ENCODE results near the gene AHNAK2. TPM values are rescaled to one million over a fixed set of nuclear protein-coding genes. Genes with fewer than 3 reads are reported as not detected.
A peak's percentile ranks its signal among the peaks of the same experiment; 100 is the strongest.

The AHNAK2 gene
- total and polyA plus RNA-seq, 3 experiments from 2014 or later = 0.04 TPM; not detected in 2

DNA sequence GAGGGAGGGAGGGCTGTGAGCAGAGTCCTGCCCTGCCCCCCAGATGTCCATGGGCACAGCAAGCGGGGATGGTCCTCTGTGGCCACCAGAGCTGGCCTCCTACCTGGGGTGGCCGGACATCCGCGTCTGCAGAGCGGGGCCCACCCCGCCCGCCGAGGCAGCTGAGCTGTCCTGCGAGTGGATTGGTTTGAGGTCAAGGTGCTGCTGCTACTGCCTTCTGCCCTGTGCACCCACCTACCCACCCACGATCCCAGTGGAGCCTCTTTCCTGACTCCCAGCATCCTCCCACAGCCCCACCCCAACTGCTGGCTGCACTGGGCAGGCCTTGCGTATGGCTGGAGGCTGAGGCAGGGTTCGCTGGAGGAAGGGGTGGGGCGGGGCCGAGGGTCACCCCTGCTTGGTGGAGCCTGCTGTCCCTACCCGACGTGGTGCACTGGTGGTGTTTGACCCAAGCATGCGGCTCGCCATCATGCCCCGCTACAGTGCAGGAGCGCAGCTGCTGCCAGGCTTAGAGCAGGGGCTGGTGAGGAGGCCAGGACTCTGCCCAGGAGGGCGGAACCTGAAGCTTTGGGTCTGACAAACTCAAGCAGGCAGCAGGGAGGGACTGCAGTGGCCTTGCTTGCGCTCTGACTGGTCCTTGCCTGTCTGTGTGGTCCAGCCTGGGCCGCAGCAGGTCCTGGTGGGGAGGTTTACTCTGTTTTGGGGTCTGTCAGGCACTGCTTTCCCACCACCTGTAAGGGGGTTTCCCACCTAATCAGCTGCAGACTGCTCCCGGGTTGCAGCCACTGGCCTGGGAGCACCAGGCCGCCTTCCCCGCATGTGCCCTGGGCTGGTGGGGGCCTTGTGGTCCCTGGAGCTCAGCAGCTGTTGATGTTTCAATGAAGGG lies 89.4 kb downstream of the AHNAK2 start:
- H3K36me3 ChIP-seq (ENCODE audit: insufficient read depth, low read length) = no peaks in the 10 kb centered on the region
- ChIA-PET CTCF (interaction anchor here (0.6 kb wide), 1 partner anchor 120 kb away, joined by 3 read pairs; no protein-coding TSS in a partner anchor), POLR2A (no interaction called here)
- H3K4me1 ChIP-seq (ENCODE audit: insufficient read depth, low read length) = no peaks in the 10 kb centered on the region
- Mint-ChIP-seq H3K4me1 (no peaks in the 10 kb centered on the region), H3K27ac (no peak overlapping the region), H3K9me3 (peaks cover 0 to 2% (median 0%) of the 10 kb centered on the region in 5 donors), H3K27me3 (no peaks in the 10 kb centered on the region), H3K36me3 (no peaks in the 10 kb centered on the region), H3K4me3 (no peak overlapping the region)
- no peak overlapping the region for H3K27ac ChIP-seq (ENCODE audit: low read depth, low read length)
- H3K9me3 ChIP-seq (ENCODE audit: low read length) = no peaks in the 10 kb centered on the region
- H3K27me3 ChIP-seq (ENCODE audit: insufficient read depth, low read length, poor library complexity, severe bottlenecking) = no peaks in the 10 kb centered on the region
- no peak overlapping the region for H3K4me3 ChIP-seq (ENCODE audit: low read length)
- DNase-seq = peak in 1 of 5 donors; percentile 42

DNA sequence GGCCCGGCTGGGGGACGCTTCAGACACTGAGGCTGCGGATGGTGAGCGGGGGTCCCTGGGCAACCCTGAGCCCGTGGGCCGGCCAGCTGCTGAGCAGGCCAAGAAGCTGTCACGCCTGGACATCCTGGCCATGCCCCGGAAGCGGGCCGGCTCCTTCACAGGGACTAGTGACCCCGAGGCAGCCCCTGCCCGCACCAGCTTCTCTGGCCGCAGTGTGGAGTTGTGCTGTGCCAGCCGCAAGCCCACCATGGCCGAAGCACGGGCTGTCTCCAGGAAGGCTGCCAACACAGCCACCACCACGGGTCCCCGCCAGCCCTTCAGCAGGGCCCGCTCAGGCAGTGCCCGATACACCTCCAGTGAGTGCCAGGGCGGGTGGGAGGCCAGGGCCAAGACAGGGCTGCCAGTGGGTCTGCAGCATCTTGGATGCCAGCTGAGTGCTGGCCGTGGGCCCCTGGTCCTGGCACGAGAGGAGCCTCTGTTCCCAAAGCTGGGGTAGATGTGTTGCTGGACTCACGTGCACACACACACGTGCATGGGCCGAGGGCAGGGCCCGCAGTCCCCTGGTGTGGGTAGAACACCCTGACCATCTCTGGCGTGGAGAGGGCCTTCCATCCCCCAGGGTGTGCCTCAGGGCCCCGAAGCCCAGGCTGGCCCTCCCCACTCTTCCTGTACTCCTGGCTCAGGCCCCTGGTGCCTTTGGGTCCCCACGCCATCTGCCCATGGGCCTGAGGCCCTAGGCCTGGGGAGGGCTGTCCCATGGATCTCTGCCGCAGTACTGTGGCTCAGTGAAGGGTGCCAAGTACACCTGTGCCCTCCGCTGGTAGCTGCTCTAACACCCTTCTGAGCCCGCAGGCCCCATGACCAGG lies 90.3 kb downstream of the AHNAK2 start:
- no peak overlapping the region for H3K4me3 Mint-ChIP-seq
- POLR2A ChIA-PET = no interaction called here
- H3K27ac Mint-ChIP-seq = no peak overlapping the region

More for the DNA sequence above, 90.3 kb downstream of the AHNAK2 start:
- Mint-ChIP-seq H3K27me3 (no peaks in the 10 kb centered on the region), H3K9me3 (peaks cover 0 to 2% (median 0%) of the 10 kb centered on the region in 5 donors), H3K4me1 (no peaks in the 10 kb centered on the region), H3K36me3 (no peaks in the 10 kb centered on the region)
- no peak overlapping the region for H3K4me3 ChIP-seq (ENCODE audit: low read length)
- no peaks in the 10 kb centered on the region for H3K9me3 ChIP-seq (ENCODE audit: low read length)
- CTCF ChIA-PET = no interaction called here
- peak in 1 of 5 donors; percentile 43 for DNase-seq
- no peaks in the 10 kb centered on the region for H3K36me3 ChIP-seq (ENCODE audit: insufficient read depth, low read length)
- no peaks in the 10 kb centered on the region for H3K27me3 ChIP-seq (ENCODE audit: insufficient read depth, low read length, poor library complexity, severe bottlenecking)
- H3K27ac ChIP-seq (ENCODE audit: low read depth, low read length) = no peak overlapping the region
- no peaks in the 10 kb centered on the region for H3K4me1 ChIP-seq (ENCODE audit: insufficient read depth, low read length)

Other genes with a start within 250 kb of the AHNAK2 start
- 100 to 1,000 TPM; 150 to 175 TPM for gene SIVA1, start 225.2 kb downstream of the AHNAK2 start, total RNA-seq
- gene SIVA1, start 225.2 kb downstream of the AHNAK2 start, polyA plus RNA-seq = 227 TPM
- gene AKT1, start 182.6 kb downstream of the AHNAK2 start, total RNA-seq = 100 to 1,000 TPM; 147 to 150 TPM
- 34.1 TPM for gene AKT1, start 182.6 kb downstream of the AHNAK2 start, polyA plus RNA-seq
- gene ZBTB42, start 177.3 kb downstream of the AHNAK2 start, total RNA-seq = 1 to 10 TPM; 3.3 to 3.5 TPM
- 2.7 TPM for gene ZBTB42, start 177.3 kb downstream of the AHNAK2 start, polyA plus RNA-seq
- gene CEP170B, start 113.1 kb downstream of the AHNAK2 start, total RNA-seq = 1 to 10 TPM; 6.4 to 6.7 TPM
- gene CEP170B, start 113.1 kb downstream of the AHNAK2 start, polyA plus RNA-seq = not detected
- gene PLD4, start 53.5 kb downstream of the AHNAK2 start, total RNA-seq = under 1 TPM in 1 of 2 experiments, not detected in 1; 0.04 TPM
- not detected for gene PLD4, start 53.5 kb downstream of the AHNAK2 start, polyA plus RNA-seq
- 1 to 10 TPM; 3.8 to 3.9 TPM for gene CLBA1, start 7.4 kb upstream of the AHNAK2 start, total RNA-seq
- gene CLBA1, start 7.4 kb upstream of the AHNAK2 start, polyA plus RNA-seq = 0.32 TPM
- gene CDCA4, start 42.7 kb upstream of the AHNAK2 start, total RNA-seq = 10 to 100 TPM; 73.0 to 76.7 TPM
- 23.8 TPM for gene CDCA4, start 42.7 kb upstream of the AHNAK2 start, polyA plus RNA-seq
- 10 to 100 TPM; 51.3 to 52.0 TPM for gene GPR132, start 87.1 kb upstream of the AHNAK2 start, total RNA-seq
- gene GPR132, start 87.1 kb upstream of the AHNAK2 start, polyA plus RNA-seq = 34.9 TPM
- 1 to 10 TPM in 1 of 2 experiments, under 1 TPM in 1; 0.37 to 1.2 TPM for gene JAG2, start 190.4 kb upstream of the AHNAK2 start, total RNA-seq
- 0.15 TPM for gene JAG2, start 190.4 kb upstream of the AHNAK2 start, polyA plus RNA-seq
- 1 to 10 TPM; 6.7 to 6.9 TPM for gene NUDT14, start 202.9 kb upstream of the AHNAK2 start, total RNA-seq
- gene NUDT14, start 202.9 kb upstream of the AHNAK2 start, polyA plus RNA-seq = 12.4 TPM